H9 (cell line): ENCODE results near the gene TBC1D1. TPM values are rescaled to one million over a fixed set of nuclear protein-coding genes. Genes with fewer than 3 reads are reported as not detected.

Experiments used
- DNase-seq: peaks from one replicate; pipeline ENCODE4 v3.0.0-alpha.2; 2017
- H2AFZ ChIP-seq: one replicate; pipeline ENCODE4 v1.6.1; 2013; ENCODE audit warnings: mild to moderate bottlenecking, low read length, control low read depth, moderate library complexity
- H2AK5ac ChIP-seq: 2 replicates; pipeline ENCODE4 v1.6.1; 2013; ENCODE audit warnings: low read length, control low read depth, mixed read lengths; ENCODE audit not compliant: insufficient read length
- H2BK120ac ChIP-seq: one replicate; pipeline ENCODE4 v1.6.1; 2013; ENCODE audit warnings: low read depth, mild to moderate bottlenecking, low read length, control low read depth, inconsistent platforms; ENCODE audit not compliant: poor library complexity, severe bottlenecking
- H2BK12ac ChIP-seq: 2 replicates; pipeline ENCODE4 v1.6.1; 2013; ENCODE audit warnings: low read length, control low read depth, mixed read lengths, low read depth; ENCODE audit not compliant: insufficient read length
- H2BK15ac ChIP-seq: 2 replicates; pipeline ENCODE4 v1.6.1; 2013; ENCODE audit warnings: low read depth, low read length, control low read depth
- H2BK20ac ChIP-seq: one replicate; pipeline ENCODE4 v1.6.1; 2013; ENCODE audit warnings: low read depth, mild to moderate bottlenecking, low read length, control low read depth, inconsistent platforms; ENCODE audit not compliant: poor library complexity, severe bottlenecking
- H2BK5ac ChIP-seq: 2 replicates; pipeline ENCODE4 v1.6.1; 2013; ENCODE audit warnings: low read length, control low read depth, mixed read lengths; ENCODE audit not compliant: insufficient read length
- H3K14ac ChIP-seq: 2 replicates; pipeline ENCODE4 v1.6.1; 2013; ENCODE audit warnings: low read length, control low read depth; ENCODE audit not compliant: insufficient read depth
- H3K18ac ChIP-seq: 2 replicates; pipeline ENCODE4 v1.6.1; 2013; ENCODE audit warnings: low read depth, mild to moderate bottlenecking, mixed read lengths, low read length, control low read depth; ENCODE audit not compliant: insufficient read length
- H3K23ac ChIP-seq: 2 replicates; pipeline ENCODE4 v1.6.1; 2013; ENCODE audit warnings: low read length, control low read depth, mixed read lengths, low read depth; ENCODE audit not compliant: insufficient read length
- H3K23me2 ChIP-seq: 2 replicates; pipeline ENCODE4 v1.6.1; 2013; ENCODE audit warnings: low read depth, mild to moderate bottlenecking, mixed read lengths, low read length, control low read depth; ENCODE audit not compliant: insufficient read length, poor library complexity, severe bottlenecking
- H3K27ac ChIP-seq: 2 replicates; pipeline ENCODE4 v1.5.1; 2013; ENCODE audit warnings: low read length, control low read depth, mixed read lengths, low read depth; ENCODE audit not compliant: insufficient read length
- H3K27me3 ChIP-seq: 2 replicates; pipeline ENCODE4 v1.6.1; 2013; ENCODE audit warnings: low read length, control low read depth, inconsistent platforms; ENCODE audit not compliant: insufficient read depth
- H3K4ac ChIP-seq: 2 replicates; pipeline ENCODE4 v1.6.1; 2013; ENCODE audit warnings: low read depth, mild to moderate bottlenecking, control low read depth, inconsistent platforms, low read length, moderate library complexity
- H3K4me1 ChIP-seq: 2 replicates; pipeline ENCODE4 v1.6.1; 2013; ENCODE audit warnings: low read length, control low read depth, inconsistent platforms; ENCODE audit not compliant: insufficient read depth
- H3K4me2 ChIP-seq: 2 replicates; pipeline ENCODE4 v1.6.1; 2013; ENCODE audit warnings: low read length, control low read depth, mixed read lengths; ENCODE audit not compliant: insufficient read length, insufficient read depth
- H3K56ac ChIP-seq: 2 replicates; pipeline ENCODE4 v1.6.1; 2013; ENCODE audit warnings: low read depth, mild to moderate bottlenecking, mixed read lengths, low read length, control low read depth; ENCODE audit not compliant: insufficient read length
- H3K79me1 ChIP-seq: 2 replicates; pipeline ENCODE4 v1.6.1; 2013; ENCODE audit warnings: low read depth, mild to moderate bottlenecking, moderate library complexity, low read length, control low read depth, inconsistent platforms; ENCODE audit not compliant: insufficient read depth, poor library complexity, severe bottlenecking
- H3K79me2 ChIP-seq: 2 replicates; pipeline ENCODE4 v1.6.1; 2013; ENCODE audit warnings: low read length, control low read depth, inconsistent platforms; ENCODE audit not compliant: insufficient read depth
- H3K9ac ChIP-seq: 2 replicates; pipeline ENCODE4 v1.6.1; 2013; ENCODE audit warnings: low read length, control low read depth, mixed read lengths; ENCODE audit not compliant: insufficient read length; ENCODE audit errors: extremely low read depth
- H3K9me3 ChIP-seq: one replicate; pipeline ENCODE4 v1.6.1; 2013; ENCODE audit warnings: low read depth, low read length, inconsistent platforms; ENCODE audit not compliant: control insufficient read depth
- H3T11ph ChIP-seq: one replicate; pipeline ENCODE4 v1.6.1; 2013; ENCODE audit warnings: mild to moderate bottlenecking, low read length, control low read depth, inconsistent platforms
- H4K20me1 ChIP-seq: one replicate; pipeline ENCODE4 v1.6.1; 2013; ENCODE audit not compliant: control insufficient read depth, insufficient read length, insufficient read depth
- H4K5ac ChIP-seq: 2 replicates; pipeline ENCODE4 v1.6.1; 2013; ENCODE audit warnings: low read depth, mild to moderate bottlenecking, mixed read lengths, low read length, control low read depth; ENCODE audit not compliant: insufficient read length
- H4K8ac ChIP-seq: replicated peaks from 2 replicates; pipeline ENCODE4 v1.6.1; 2013; ENCODE audit warnings: low read length, control low read depth, mixed read lengths, low read depth; ENCODE audit not compliant: insufficient read length
- H4K91ac ChIP-seq: 2 replicates; pipeline ENCODE4 v1.6.1; 2013; ENCODE audit warnings: low read depth, mild to moderate bottlenecking, moderate library complexity, mixed read lengths, low read length, control low read depth; ENCODE audit not compliant: insufficient read length
- H3K27ac Mint-ChIP-seq, 3 experiments: 2 replicates in 2 of 3; 3 replicates in 1 of 3; pipeline ENCODE4 v1.8.0; 2020 to 2021; ENCODE audit warnings: mixed read lengths in 3 of 3, mild to moderate bottlenecking in 1 of 3, moderate library complexity in 1 of 3
- H3K27me3 Mint-ChIP-seq: 2 replicates; pipeline ENCODE4 v1.8.0; 2021; ENCODE audit warnings: low read depth, mild to moderate bottlenecking, moderate library complexity, mixed read lengths
- H3K36me3 Mint-ChIP-seq, 3 experiments: 2 replicates in 2 of 3; 3 replicates in 1 of 3; pipeline ENCODE4 v1.8.0; 2020 to 2021; ENCODE audit warnings: low read depth in 3 of 3, mixed read lengths in 3 of 3; ENCODE audit not compliant: insufficient read depth in 1 of 3
- H3K4me1 Mint-ChIP-seq, 2 experiments: 2 replicates each; pipeline ENCODE4 v1.8.0; 2020; ENCODE audit warnings: mixed read lengths in 2 of 2
- H3K4me3 Mint-ChIP-seq, 2 experiments: 2 replicates in 1 of 2; 3 replicates in 1 of 2; pipeline ENCODE4 v1.8.0; 2020 to 2021; ENCODE audit warnings: mild to moderate bottlenecking in 2 of 2, mixed read lengths in 2 of 2, moderate library complexity in 1 of 2
- H3K9me3 Mint-ChIP-seq, 2 experiments: 2 replicates in 1 of 2; 3 replicates in 1 of 2; pipeline ENCODE4 v1.8.0; 2020; ENCODE audit warnings: mild to moderate bottlenecking in 2 of 2, mixed read lengths in 2 of 2, moderate library complexity in 1 of 2
- CTCF ChIP-seq: fragments of 200-600 bp; sonication (generic); conservative IDR thresholded peaks from 3 replicates; pipeline ENCODE4 v1.8.0; 2021; ENCODE audit warnings: antibody characterized with exemption, mild to moderate bottlenecking
- WGBS: extraction: QIAGEN DNeasy Blood & Tissue Kit; methylation state at CpG from one replicate; pipeline ENCODE4 v1.1.7; 2013; ENCODE audit warnings: missing lambda C conversion rate, low lambda C conversion rate, mixed read lengths; ENCODE audit not compliant: insufficient read length; ENCODE audit errors: extremely low coverage; 5-methylcytosine and 5-hydroxymethylcytosine counted together
- total RNA-seq: library from RNA; stranded (reverse); gene quantifications from 2 replicates; pipeline ENCODE4 v1.2.1, GENCODE V29; 2021

Gene TBC1D1
- total RNA-seq, 1 experiment from 2014 or later = 109 TPM

DNA sequence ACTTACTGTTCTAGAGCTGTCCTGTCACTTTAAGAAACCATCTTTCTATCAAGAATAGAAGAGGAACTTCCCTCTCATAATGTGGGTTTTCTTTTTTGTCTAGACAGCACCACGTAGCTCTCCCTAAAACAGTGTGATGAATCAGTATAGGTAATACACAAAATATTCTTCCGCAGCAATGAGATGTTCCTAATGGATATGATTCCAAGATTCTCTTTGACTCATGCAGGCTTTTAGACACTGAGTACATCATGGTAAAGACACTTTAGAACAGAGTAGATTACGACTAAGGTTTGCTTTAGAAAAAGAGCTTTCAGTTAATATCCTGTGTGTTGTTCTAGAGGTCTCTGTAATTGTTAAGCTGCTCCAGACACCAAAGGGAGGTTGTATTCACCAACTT lies 139.1 kb downstream of the TBC1D1 start:
- peaks cover 11 to 22% (median 20%) of the 10 kb centered on the region in 3 experiments for H3K36me3 Mint-ChIP-seq
- no CpG with 5 or more reads among the region's 3 CpGs for WGBS
- H2BK15ac ChIP-seq = no peak overlapping the region
- no peak overlapping the region for H4K8ac ChIP-seq
- H3K4me2 ChIP-seq = no peak overlapping the region
- H3K9me3 ChIP-seq = no peaks in the 10 kb centered on the region
- H3K27ac Mint-ChIP-seq = no peak overlapping the region
- H2BK20ac ChIP-seq = no peak overlapping the region
- H3K18ac ChIP-seq = no peak overlapping the region
- no peak overlapping the region for H2AK5ac ChIP-seq
- no peak overlapping the region for H3K23ac ChIP-seq
- H3K9ac ChIP-seq = no peak overlapping the region
- H3K4me3 Mint-ChIP-seq = no peak overlapping the region
- H2BK12ac ChIP-seq = no peak overlapping the region
- no peak overlapping the region for H3K27ac ChIP-seq
- H3K79me1 ChIP-seq = no peaks in the 10 kb centered on the region
- no peak overlapping the region for H2AFZ ChIP-seq
- no peak overlapping the region for H4K91ac ChIP-seq
- H3T11ph ChIP-seq = no peak overlapping the region
- no peaks in the 10 kb centered on the region for H3K4me1 ChIP-seq
- no peak overlapping the region for H3K14ac ChIP-seq
- H3K79me2 ChIP-seq = no peaks in the 10 kb centered on the region
- H4K5ac ChIP-seq = no peak overlapping the region
- H2BK5ac ChIP-seq = no peak overlapping the region
- H3K4me1 Mint-ChIP-seq = no peaks in the 10 kb centered on the region; a peak in 2 of 4 replicates
- TF ChIP-seq CTCF = no peak
- H4K20me1 ChIP-seq = no peaks in the 10 kb centered on the region
- no peaks in the 10 kb centered on the region for H3K27me3 ChIP-seq
- DNase-seq = no peak
- no peak overlapping the region for H2BK120ac ChIP-seq
- no peak overlapping the region for H3K4ac ChIP-seq
- no peaks in the 10 kb centered on the region for H3K23me2 ChIP-seq
- no peaks in the 10 kb centered on the region for H3K27me3 Mint-ChIP-seq
- no peak overlapping the region for H3K56ac ChIP-seq
- H3K9me3 Mint-ChIP-seq = no peaks in the 10 kb centered on the region
